Ascending aorta (tissue), 2 donors: ENCODE measurements around the gene ABHD8. TPM values are rescaled to one million over a fixed set of nuclear protein-coding genes. Genes with fewer than 3 reads are reported as not detected.

Experiments
- DNase-seq, 2 donors: peaks; one replicate each; pipeline ENCODE4 v3.0.0-alpha.2; 2019; ENCODE audit warnings: low spot score in 2 of 2
- H3K27ac ChIP-seq, 2 donors: fragments of 200-600 bp; sonication (generic); one replicate each; pipeline ENCODE4 v1.5.1; 2016 to 2017; ENCODE audit warnings: mild to moderate bottlenecking in 1 of 2
- H3K27me3 ChIP-seq: fragments of 200-600 bp; sonication (generic); one replicate; pipeline ENCODE4 v1.5.1; 2017
- H3K36me3 ChIP-seq, 2 donors: fragments of 200-600 bp; sonication (generic); one replicate each; pipeline ENCODE4 v1.5.1; 2016
- H3K4me1 ChIP-seq, 2 donors: fragments of 200-600 bp; sonication (generic); one replicate each; pipeline ENCODE4 v1.5.1; 2016 to 2017; ENCODE audit warnings: mild to moderate bottlenecking in 1 of 2
- H3K4me3 ChIP-seq, 2 donors: fragments of 200-600 bp; sonication (generic); one replicate each; pipeline ENCODE4 v1.5.1; 2016 to 2017; ENCODE audit warnings: mild to moderate bottlenecking in 1 of 2
- H3K9me3 ChIP-seq, 2 donors: fragments of 200-600 bp; sonication (generic); one replicate each; pipeline ENCODE4 v1.5.1; 2016
- intact Hi-C: fragments of 100-400 bp; cut with DNase I; formaldehyde crosslinking; loops from one replicate; pipeline ENCODE4 v1.15.1; 2023
- total RNA-seq: library from RNA; depleted of rRNA; stranded (reverse); fragments of >200 nt; gene quantifications from one replicate; pipeline ENCODE4 v1.1.0, GENCODE V29; 2016
- TF ChIP-seq, protein P1 (sequence below), 3 experiments: fragments of 200-600 bp in 2 of 3; fragments of 450-650 bp in 1 of 3; sonication (generic) in 2 of 3; IDR thresholded peaks; one replicate each; pipeline ENCODE4 v1.5.1; 2016 to 2019; ENCODE audit warnings: antibody characterized with exemption in 3 of 3, mild to moderate bottlenecking in 1 of 3, moderate library complexity in 1 of 3

The ABHD8 gene
- total RNA-seq, 1 donor from 2014 or later, result 32.2 TPM

DNA sequence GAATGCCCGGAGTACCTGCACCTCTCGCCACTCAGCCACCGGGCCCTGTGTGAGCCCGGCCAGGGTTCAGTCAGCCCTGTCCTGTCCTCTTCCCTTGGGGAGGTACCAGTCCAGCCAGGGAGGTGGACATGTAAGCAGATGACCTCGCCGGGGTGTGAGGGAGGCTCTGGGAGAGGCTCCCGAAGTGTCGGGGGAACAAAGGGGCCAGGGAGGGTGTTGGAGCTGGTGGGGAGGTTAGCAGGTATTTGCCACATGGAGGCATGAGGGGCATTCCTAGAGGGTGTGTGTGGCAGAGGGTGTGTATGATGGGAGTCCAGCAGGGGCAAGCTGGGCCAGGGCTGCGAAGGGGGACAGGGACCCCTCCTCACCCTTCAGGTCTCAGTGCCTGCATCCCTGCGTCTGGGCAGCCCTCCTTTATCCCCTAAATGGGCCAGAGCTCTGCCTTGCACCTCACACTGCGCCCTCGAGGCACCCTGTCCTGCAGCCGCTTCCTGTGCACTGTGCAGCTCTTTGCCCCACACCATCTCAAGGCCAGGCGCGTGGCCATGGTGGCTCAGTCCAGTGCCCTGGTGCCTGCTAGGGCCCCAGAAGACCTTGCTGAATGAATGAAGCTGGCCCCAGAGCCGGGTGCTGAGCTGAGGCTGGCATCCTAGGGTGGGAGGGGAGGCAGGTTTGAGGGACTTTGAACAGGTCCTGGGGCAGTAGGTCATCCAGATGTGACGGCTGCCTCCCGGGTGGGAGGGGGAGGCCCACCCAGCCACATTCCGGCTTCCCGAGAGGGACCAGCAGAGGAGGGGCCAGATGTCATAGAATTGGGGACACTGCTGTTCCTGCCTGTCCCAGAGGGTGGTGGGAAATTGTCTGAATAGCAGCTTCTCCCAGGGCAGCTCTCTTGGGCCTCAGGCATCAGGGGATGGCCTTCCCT is 9.2 kb upstream of the ABHD8 start:
- Histone ChIP-seq H3K27ac (no peak overlapping the region), H3K4me3 (no peak overlapping the region), H3K36me3 (peaks cover 27 to 29% of the 10 kb centered on the region in 2 donors), H3K9me3 (no peaks in the 10 kb centered on the region), H3K4me1 (peaks cover 11 to 20% of the 10 kb centered on the region in 2 donors), H3K27me3 (no peaks in the 10 kb centered on the region)
- DNase-seq, result no peak
- intact Hi-C loops, result no loop called here
- TF ChIP-seq, protein P1, sequence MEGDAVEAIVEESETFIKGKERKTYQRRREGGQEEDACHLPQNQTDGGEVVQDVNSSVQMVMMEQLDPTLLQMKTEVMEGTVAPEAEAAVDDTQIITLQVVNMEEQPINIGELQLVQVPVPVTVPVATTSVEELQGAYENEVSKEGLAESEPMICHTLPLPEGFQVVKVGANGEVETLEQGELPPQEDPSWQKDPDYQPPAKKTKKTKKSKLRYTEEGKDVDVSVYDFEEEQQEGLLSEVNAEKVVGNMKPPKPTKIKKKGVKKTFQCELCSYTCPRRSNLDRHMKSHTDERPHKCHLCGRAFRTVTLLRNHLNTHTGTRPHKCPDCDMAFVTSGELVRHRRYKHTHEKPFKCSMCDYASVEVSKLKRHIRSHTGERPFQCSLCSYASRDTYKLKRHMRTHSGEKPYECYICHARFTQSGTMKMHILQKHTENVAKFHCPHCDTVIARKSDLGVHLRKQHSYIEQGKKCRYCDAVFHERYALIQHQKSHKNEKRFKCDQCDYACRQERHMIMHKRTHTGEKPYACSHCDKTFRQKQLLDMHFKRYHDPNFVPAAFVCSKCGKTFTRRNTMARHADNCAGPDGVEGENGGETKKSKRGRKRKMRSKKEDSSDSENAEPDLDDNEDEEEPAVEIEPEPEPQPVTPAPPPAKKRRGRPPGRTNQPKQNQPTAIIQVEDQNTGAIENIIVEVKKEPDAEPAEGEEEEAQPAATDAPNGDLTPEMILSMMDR (IDR thresholded peaks at IDR 0.05), result no peak

DNA sequence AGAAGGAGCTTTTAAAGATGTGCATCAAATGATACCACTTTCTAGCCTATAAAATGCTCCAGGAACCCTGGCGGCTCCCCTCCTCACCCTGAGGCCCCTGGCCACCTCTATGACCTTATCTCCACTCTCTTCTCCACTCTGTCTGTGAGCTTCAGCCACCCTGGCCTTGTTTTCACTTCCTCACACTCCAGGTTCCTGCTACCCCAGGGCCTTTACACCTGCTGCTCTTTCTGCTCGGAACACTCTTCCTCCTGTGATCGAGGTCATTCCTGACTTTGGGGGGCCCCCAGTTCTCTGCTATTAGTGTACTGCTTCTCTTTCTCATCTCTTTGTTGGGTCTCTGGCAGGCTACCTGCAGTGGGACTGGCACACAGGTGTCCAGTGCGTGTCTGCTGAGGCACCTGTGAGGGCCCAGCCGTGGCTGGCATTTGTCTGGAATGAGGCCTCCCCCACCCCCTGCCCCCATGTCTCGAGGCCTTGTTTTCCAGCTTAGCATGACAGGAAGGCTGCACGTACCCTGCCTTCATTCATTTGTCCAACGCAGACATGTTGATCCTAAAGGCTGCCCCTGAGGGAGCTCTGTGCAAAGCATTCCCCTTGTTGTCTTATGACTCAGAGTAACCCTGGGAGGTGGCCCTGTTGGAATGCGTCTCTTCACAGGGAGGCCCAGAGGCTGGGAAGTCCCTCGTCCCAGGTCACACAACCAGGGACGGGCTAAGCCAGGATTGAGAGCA is 8.4 kb upstream of the ABHD8 start:
- no peak overlapping the region for H3K27ac ChIP-seq
- H3K36me3 ChIP-seq, result peaks cover 23 to 27% of the 10 kb centered on the region in 2 donors
- H3K4me3 ChIP-seq, result no peak overlapping the region
- H3K4me1 ChIP-seq, result peaks cover 11 to 20% of the 10 kb centered on the region in 2 donors
- TF ChIP-seq, protein P1 (IDR thresholded peaks at IDR 0.05), result no peak
- H3K9me3 ChIP-seq, result no peaks in the 10 kb centered on the region
- intact Hi-C loops, result no loop called here
- no peak for DNase-seq
- H3K27me3 ChIP-seq, result no peaks in the 10 kb centered on the region

DNA sequence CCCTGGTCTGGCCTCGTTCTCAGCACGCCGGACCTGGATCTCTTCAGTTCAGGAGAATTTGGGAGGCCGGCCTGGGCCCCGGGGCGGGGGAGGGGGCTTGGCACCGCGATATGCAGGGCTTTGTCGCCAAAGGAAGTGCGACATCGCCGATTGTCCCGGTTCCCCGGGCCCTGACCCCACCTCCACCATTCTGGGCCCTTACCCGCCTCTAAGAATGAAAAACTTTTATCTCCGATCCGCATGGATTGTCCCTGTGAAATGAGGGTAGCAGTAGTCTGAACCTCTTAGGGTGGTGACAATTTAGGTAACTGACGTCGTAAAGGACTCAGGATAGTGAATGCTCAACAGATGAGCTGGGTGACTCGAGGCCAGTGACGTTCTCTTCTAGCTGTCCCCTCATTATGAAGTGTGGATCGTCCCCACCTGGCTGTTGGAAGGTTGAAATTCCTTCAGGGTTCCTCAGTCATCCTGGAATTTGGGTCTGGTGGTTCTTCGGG is 6.8 kb upstream of the ABHD8 start:
- Histone ChIP-seq H3K36me3 (peaks cover 10 to 14% of the 10 kb centered on the region in 2 donors), H3K27me3 (no peaks in the 10 kb centered on the region), H3K4me3 (peak overlapping the region; percentile 87 to 89), H3K9me3 (no peaks in the 10 kb centered on the region), H3K27ac (peak overlapping the region; percentile 65 to 73), H3K4me1 (peaks cover 11 to 22% of the 10 kb centered on the region in 2 donors)
- intact Hi-C loops, result loop anchor here (1.0 kb wide), 1 partner anchor 73 kb away; no protein-coding TSS in a partner anchor
- TF ChIP-seq, protein P1 (IDR thresholded peaks at IDR 0.05), result no peak
- DNase-seq, result no peak

DNA sequence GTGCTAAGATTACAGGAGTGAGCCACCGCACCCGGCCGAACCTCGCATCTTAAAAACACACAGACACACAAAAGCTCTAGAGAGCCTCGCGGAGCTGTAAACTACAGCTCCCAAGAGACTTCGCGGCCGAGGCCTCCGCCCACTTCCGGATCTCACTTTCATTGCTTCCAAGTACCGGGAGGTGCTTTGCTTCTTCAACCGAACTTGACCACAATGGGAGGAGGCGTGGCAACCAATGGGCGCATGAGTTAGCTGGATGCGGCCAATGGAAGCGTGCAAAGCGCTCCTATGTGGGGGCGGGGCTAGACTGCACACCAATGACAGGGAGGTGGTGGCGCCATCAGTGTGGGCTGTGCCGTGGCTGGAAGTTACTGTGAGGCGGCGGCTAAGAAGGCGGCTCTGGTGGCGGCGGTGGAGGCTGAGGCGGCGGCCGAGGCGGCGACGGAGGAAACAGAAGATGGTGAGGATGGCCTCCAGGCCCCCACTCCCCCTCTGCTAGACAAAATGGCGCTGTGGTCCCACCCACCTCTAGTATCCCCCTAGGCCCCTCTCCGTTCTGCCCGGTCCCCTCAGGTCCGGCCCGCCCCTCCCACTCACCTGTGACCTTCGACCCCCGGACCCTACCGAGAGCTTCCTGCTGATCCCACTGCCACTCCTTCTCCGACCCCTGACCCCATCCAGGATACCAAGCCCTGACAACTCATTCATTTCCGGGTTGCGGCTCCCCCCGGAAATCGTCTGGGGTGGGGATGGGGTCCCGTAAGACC is 6.2 kb upstream of the ABHD8 start, which contains the start of gene DDA1:
Gene DDA1 (plus strand): TSS at position 366 of the 767 bp plus-strand sequence. CDS start 92 bp downstream, at position 458.
- no peaks in the 10 kb centered on the region for H3K9me3 ChIP-seq
- peak within 1 kb of the TSS; percentile 87 to 89 for H3K4me3 ChIP-seq
- H3K36me3 ChIP-seq, result peaks cover 5 to 9% of the 10 kb centered on the region in 2 donors
- no peaks in the 10 kb centered on the region for H3K27me3 ChIP-seq
- H3K27ac ChIP-seq, result peak within 1 kb of the TSS; percentile 65 to 73
- intact Hi-C loops, result loop anchor here (1.0 kb wide), 1 partner anchor 74 kb away; no protein-coding TSS in a partner anchor
- TF ChIP-seq, protein P1 (IDR thresholded peaks at IDR 0.05), result no peak
- DNase-seq, result peak; percentile 100
- H3K4me1 ChIP-seq, result peaks cover 11 to 29% of the 10 kb centered on the region in 2 donors

DNA sequence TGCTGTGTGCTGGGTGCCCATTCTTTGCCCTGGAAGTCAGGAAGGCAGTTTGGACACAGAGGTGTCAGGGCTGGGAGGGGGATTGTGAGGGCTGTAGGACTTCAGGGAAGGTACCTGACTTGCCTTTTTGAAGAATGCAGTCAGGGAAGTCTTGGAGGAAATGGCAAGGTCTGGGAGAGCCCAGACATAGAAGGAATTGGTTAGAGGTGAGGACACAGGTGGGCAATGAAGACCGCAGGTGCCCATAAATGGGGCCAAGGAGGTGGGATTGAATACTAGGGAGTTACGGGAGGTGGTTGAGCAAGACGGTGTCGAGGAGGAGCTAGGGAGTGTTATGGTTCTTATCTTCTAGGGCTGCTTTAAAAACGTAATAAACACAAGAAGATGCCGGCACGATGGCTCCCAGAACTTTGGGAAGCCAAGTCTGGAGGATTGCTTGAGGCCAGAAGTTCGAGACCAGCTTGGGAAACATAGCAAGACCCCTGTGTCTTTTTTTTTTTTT is 4.7 kb upstream of the ABHD8 start:
- no peaks in the 10 kb centered on the region for H3K9me3 ChIP-seq
- H3K36me3 ChIP-seq, result no peaks in the 10 kb centered on the region
- peaks cover 14 to 35% of the 10 kb centered on the region in 2 donors for H3K4me1 ChIP-seq
- H3K4me3 ChIP-seq, result no peak overlapping the region
- no peak for DNase-seq
- H3K27ac ChIP-seq, result no peak overlapping the region
- TF ChIP-seq, protein P1 (IDR thresholded peaks at IDR 0.05), result no peak
- H3K27me3 ChIP-seq, result no peaks in the 10 kb centered on the region
- intact Hi-C loops, result no loop called here
